T47D (cell line): ENCODE data around the gene ZXDC.

Experiments used
- DNase-seq, 2 experiments: peaks; one replicate each; pipeline versions ENCODE4 v3.0.0 to v3.0.0-alpha.2; 2011 to 2012; ENCODE audit warnings: low read depth in 1 of 2, low spot score in 1 of 2
- JUND ChIP-seq: IDR thresholded peaks from 2 replicates; pipeline ENCODE4 v1.6.1; 2012; ENCODE audit warnings: low read depth
- in situ Hi-C: cut with HindIII; loops from 2 replicates; pipeline ENCODE4 v1.10.0; 2016; ENCODE audit warnings: low sequenced_read_pairs, low pct_unique_long_range_greater_than_20kb

Gene ZXDC

GRCh38 chr3:126414406-126414805 lies 61.3 kb downstream of the ZXDC start:
- DNase-seq = no peak
- TF ChIP-seq JUND = no peak
- in situ Hi-C loops = no loop called here

- in situ Hi-C loops = no loop called here
- no peak for TF ChIP-seq JUND
- DNase-seq = no peak
Observed at GRCh38 chr3:126413693-126414080, 62.0 kb downstream of the ZXDC start.

GRCh38 chr3:126412841-126413692 lies 62.6 kb downstream of the ZXDC start:
- no peak for TF ChIP-seq JUND
- DNase-seq = no peak
- in situ Hi-C loops = no loop called here

GRCh38 chr3:126408099-126408498 lies 67.6 kb downstream of the ZXDC start:
- in situ Hi-C loops = no loop called here
- no peak for DNase-seq
- no peak for TF ChIP-seq JUND

GRCh38 chr3:126407412-126408044 lies 68.2 kb downstream of the ZXDC start:
- no peak for TF ChIP-seq JUND
- in situ Hi-C loops = no loop called here
- DNase-seq = peak in 1 of 2 experiments; percentile 13

- TF ChIP-seq JUND = no peak
- DNase-seq = no peak
- in situ Hi-C loops = no loop called here
Observed at GRCh38 chr3:126406389-126407296, 69.0 kb downstream of the ZXDC start.

GRCh38 chr3:126402666-126403302 lies 72.9 kb downstream of the ZXDC start:
- DNase-seq = no peak
- in situ Hi-C loops = no loop called here
- TF ChIP-seq JUND = no peak

GRCh38 chr3:126402178-126402577 lies 73.5 kb downstream of the ZXDC start:
- TF ChIP-seq JUND = no peak
- no peak for DNase-seq
- in situ Hi-C loops = no loop called here

- no peak for DNase-seq
- in situ Hi-C loops = no loop called here
- TF ChIP-seq JUND = no peak
Observed at GRCh38 chr3:126401611-126402160, 74.0 kb downstream of the ZXDC start.

GRCh38 chr3:126399756-126400155 lies 75.9 kb downstream of the ZXDC start:
- TF ChIP-seq JUND = no peak
- in situ Hi-C loops = no loop called here
- DNase-seq = no peak

GRCh38 chr3:126399351-126399735 lies 76.3 kb downstream of the ZXDC start:
- in situ Hi-C loops = no loop called here
- no peak for TF ChIP-seq JUND
- peak; percentile 41 to 68 for DNase-seq
